Lung (tissue), 12 donors: Measurements from ENCODE around the gene CCDC86. TPM values are rescaled to one million over a fixed set of nuclear protein-coding genes. Genes with fewer than 3 reads are reported as not detected.

Experiments used
- ATAC-seq: fragments of 200-7000 bp; cut with Tn5 transposase; one replicate; pipeline ENCODE4 v1.9.1; 2020; ENCODE audit warnings: moderate number of reproducible peaks; ENCODE audit not compliant: insufficient read depth, low FRiP score
- DNase-seq, 3 donors: peaks; one replicate each; pipeline ENCODE4 v3.0.0-alpha.2; 2013 to 2017
- H3K27ac ChIP-seq, 2 donors: one replicate each; pipeline ENCODE4 v1.5.1; 2013; ENCODE audit warnings: mild to moderate bottlenecking in 2 of 2, moderate library complexity in 2 of 2, control low read depth in 1 of 2, inconsistent platforms in 1 of 2, low read depth in 1 of 2, low read length in 1 of 2
- H3K27me3 ChIP-seq, 3 donors: one replicate each; pipeline ENCODE4 v1.5.1; 2013; ENCODE audit warnings: low read length in 2 of 3; ENCODE audit not compliant: control insufficient read depth in 3 of 3, insufficient read depth in 3 of 3
- H3K36me3 ChIP-seq, 4 donors: one replicate each; pipeline ENCODE4 v1.5.1; 2013; ENCODE audit warnings: low read length in 4 of 4, mild to moderate bottlenecking in 1 of 4, moderate library complexity in 1 of 4; ENCODE audit not compliant: control insufficient read depth in 4 of 4, insufficient read depth in 4 of 4
- H3K4me1 ChIP-seq, 5 donors: one replicate each; pipeline ENCODE4 v1.5.1; 2013; ENCODE audit warnings: low read length in 5 of 5, mild to moderate bottlenecking in 2 of 5, moderate library complexity in 1 of 5; ENCODE audit not compliant: control insufficient read depth in 5 of 5, insufficient read depth in 5 of 5
- H3K4me3 ChIP-seq: one replicate; pipeline ENCODE4 v1.5.1; 2013; ENCODE audit warnings: mild to moderate bottlenecking, control low read depth, moderate library complexity
- H3K9ac ChIP-seq, 2 donors: one replicate each; pipeline ENCODE4 v1.5.1; 2013; ENCODE audit warnings: low read length in 2 of 2, control low read depth in 1 of 2; ENCODE audit not compliant: insufficient read depth in 1 of 2
- H3K9me3 ChIP-seq, 4 donors: one replicate each; pipeline ENCODE4 v1.5.1; 2013; ENCODE audit warnings: low read length in 3 of 4, mild to moderate bottlenecking in 1 of 4, moderate library complexity in 1 of 4; ENCODE audit not compliant: control insufficient read depth in 4 of 4, insufficient read depth in 3 of 4
- CTCF ChIP-seq: IDR thresholded peaks from 2 replicates; pipeline ENCODE4 v1.5.1; 2012; ENCODE audit warnings: mild to moderate bottlenecking; ENCODE audit errors: control extremely low read depth, extremely low read depth
- WGBS, 2 donors: extraction: QIAGEN DNeasy Blood & Tissue Kit; methylation state at CpG; one replicate each; pipeline ENCODE4 v1.1.7; 2013; 5-methylcytosine and 5-hydroxymethylcytosine counted together
- polyA plus RNA-seq, 2 donors: library from polyadenylated mRNA; stranded (reverse); fragments of 200-250 nt; gene quantifications; one replicate each; pipeline ENCODE4 v1.2.1, GENCODE V29; 2013
- total RNA-seq, 2 donors: library from RNA; depleted of rRNA in 1 of 2; stranded (reverse); fragments of >200 nt in 1 of 2; gene quantifications; one replicate each; pipeline ENCODE4 v1.2.1, GENCODE V29; 2014 to 2021
- donor health status: control.
- donor health status: control.
- donor health status: Bipolar disorder and iron deficiency.
- donor health status: healthy.
- donor health status: DM: yes; HTN: yes; CAD: no.

Gene CCDC86
- total and polyA plus RNA-seq, 4 donors = 8.7 to 25.0 (median 15.0) TPM

DNA sequence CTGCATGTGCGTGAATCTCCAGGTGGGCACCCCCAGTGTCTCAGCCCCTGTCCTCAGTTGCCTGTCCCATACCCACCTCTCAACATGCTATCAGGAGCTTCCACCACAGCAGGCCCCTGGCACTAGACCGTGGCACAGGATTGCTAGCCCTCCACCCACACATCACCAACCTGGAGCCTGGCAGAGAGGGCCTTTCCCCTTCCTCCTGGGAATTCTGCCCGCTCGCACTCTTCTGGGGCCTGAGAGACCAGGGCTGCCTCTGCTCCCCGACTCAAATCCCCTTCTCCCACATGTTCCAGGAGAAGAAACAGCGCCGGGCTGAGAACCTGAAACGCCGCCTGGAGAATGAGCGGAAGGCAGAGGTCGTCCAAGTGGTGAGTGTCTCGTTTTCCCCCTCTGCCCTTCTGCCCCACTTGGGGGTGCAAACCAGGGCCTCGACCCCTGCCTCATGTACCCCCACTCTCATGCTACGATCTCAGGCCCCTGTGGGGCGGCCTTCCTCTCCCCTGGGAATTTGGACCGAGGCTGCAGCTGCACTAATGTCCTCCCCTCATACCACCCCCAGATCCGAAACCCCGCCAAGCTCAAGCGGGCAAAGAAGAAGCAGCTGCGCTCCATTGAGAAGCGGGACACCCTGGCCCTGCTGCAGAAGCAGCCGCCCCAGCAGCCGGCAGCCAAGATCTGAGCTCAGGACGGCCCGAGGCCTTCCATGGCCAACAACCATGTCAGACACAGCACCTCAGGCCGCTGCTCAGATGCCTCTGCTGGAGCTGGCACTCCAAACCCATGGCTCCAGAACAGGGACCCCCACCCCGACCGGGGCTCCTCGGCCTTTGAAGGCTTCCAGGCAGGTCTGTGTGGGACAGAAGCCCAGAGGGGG lies 8.0 kb downstream of the CCDC86 start:
- Histone ChIP-seq H3K9me3 (peaks cover 0 to 3% (median 0%) of the 10 kb centered on the region in 4 donors), H3K36me3 (peaks cover 2 to 32% (median 13%) of the 10 kb centered on the region in 4 donors), H3K4me3 (no peak overlapping the region), H3K4me1 (peaks cover 0 to 3% (median 0%) of the 10 kb centered on the region in 5 donors), H3K27ac (no peak overlapping the region), H3K27me3 (peaks cover 0 to 15% (median 3%) of the 10 kb centered on the region in 3 donors), H3K9ac (no peak overlapping the region)
- no peak for TF ChIP-seq CTCF
- ATAC-seq (no peak), DNase-seq (no peak)
- whole genome bisulfite sequencing, 2 donors = 92 to 95% methylated on average over 29 of the region's 29 CpGs

GRCh38 chr11:60851327-60852104 lies 9.6 kb downstream of the CCDC86 start:
- no peak for ATAC-seq
- Histone ChIP-seq H3K27ac (no peak overlapping the region), H3K4me1 (no peaks in the 10 kb centered on the region), H3K36me3 (peaks cover 2 to 30% (median 13%) of the 10 kb centered on the region in 4 donors), H3K9me3 (peaks cover 0 to 3% (median 0%) of the 10 kb centered on the region in 4 donors), H3K9ac (no peak overlapping the region), H3K27me3 (peaks cover 0 to 31% (median 9%) of the 10 kb centered on the region in 3 donors), H3K4me3 (no peak overlapping the region)
- no peak for TF ChIP-seq CTCF
- 92 to 94% methylated on average over 17 of the region's 17 CpGs for WGBS, 2 donors
- no peak for DNase-seq

GRCh38 chr11:60852117-60852981 lies 10.4 kb downstream of the CCDC86 start:
- Histone ChIP-seq H3K4me3 (no peak overlapping the region), H3K9me3 (peaks cover 0 to 3% (median 0%) of the 10 kb centered on the region in 4 donors), H3K27me3 (peaks cover 0 to 31% (median 9%) of the 10 kb centered on the region in 3 donors), H3K4me1 (no peaks in the 10 kb centered on the region), H3K27ac (no peak overlapping the region), H3K9ac (no peak overlapping the region), H3K36me3 (peaks cover 2 to 30% (median 13%) of the 10 kb centered on the region in 4 donors)
- WGBS, 2 donors = 69 to 75% methylated on average over 78 of the region's 78 CpGs
- no peak for TF ChIP-seq CTCF
- ATAC-seq (no peak), DNase-seq (peak in 2 of 3 donors; percentile 19 to 31)
